ENCODE measurements around the gene ARMC3. TPM values are rescaled to one million over a fixed set of nuclear protein-coding genes. Genes with fewer than 3 reads are reported as not detected.
A peak's percentile ranks its signal among the peaks of the same experiment; 100 is the strongest.

The ARMC3 gene
- total RNA-seq, 1 donor from 2014 or later, result 0.18 TPM

GRCh38 chr10:22986771-22987542, 59.1 kb downstream of the ARMC3 start:
- ATAC-seq, result peak; percentile 72
- intact Hi-C loops (cut with DNase I), result loop anchor here (5.0 kb wide), 1 partner anchor 995 kb away; no protein-coding TSS in a partner anchor
- DNase-seq (ENCODE audit: low spot score), result no peak

DNA sequence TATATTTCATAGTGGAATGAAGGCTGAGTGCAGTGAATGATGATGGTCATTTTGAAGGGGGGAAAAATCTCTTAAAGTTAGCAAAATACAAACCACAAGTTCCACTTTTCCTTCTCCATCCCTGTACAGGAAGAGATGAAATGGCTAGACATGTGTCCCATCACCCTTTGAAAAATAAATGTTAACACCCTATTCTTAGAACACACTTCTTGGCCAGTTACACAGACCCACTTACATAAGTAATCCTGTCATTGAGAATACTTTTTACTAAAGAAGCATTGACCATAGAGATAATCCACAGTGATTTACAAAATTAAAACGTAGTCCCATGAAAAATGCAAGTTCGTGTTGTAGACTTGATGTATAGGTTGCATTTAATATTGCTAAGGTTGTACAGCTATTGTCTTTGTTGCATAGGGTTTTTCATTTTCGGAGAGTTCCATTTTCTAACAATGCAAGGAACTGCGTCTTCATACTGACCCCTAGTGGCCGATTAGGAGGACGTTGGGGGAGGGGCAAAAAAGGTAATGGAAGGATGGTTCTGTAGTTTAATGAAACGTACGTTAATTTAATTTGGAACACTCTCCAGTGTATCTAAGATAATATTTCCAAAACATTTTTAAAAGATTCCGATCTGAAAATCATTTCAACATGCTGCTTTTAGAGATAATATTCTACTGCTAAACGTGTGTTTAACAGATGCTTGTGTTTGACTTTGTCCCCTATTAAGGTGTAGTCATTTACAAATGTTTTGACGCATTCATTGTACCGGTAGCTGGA, 60.9 kb downstream of the ARMC3 start:
- ATAC-seq (peak; percentile 84), DNase-seq (ENCODE audit: low spot score) (peak; percentile 74)
- intact Hi-C loops (cut with DNase I), result loop anchor here (5.0 kb wide), 1 partner anchor 996 kb away; no protein-coding TSS in a partner anchor

- no peak for DNase-seq (ENCODE audit: low spot score)
- ATAC-seq, result no peak
- intact Hi-C loops (cut with DNase I), result no loop called here
Measured at GRCh38 chr10:22990443-22990842, 62.6 kb downstream of the ARMC3 start.

DNA sequence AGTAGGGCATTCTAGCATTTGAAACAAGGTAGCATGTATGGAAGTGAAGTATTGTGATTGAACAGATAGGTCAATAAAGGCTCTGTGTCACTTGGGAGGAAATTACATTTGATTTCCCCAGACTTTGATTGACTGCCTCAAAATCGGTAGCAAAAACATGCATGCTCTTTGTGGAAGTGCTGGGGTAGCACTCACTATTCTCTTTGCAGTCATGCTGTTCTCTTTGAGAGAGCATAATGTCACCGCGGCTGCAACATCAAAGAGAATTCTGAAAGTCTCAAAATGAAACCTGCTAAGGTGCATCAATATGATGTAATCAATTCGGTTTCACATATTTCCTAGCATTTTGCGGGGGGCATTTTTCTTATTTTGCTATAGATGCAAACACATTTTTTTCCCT, 64.2 kb downstream of the ARMC3 start:
- intact Hi-C loops (cut with DNase I), result no loop called here
- DNase-seq (ENCODE audit: low spot score), result no peak
- no peak for ATAC-seq

- DNase-seq (ENCODE audit: low spot score) (no peak), ATAC-seq (no peak)
- intact Hi-C loops (cut with DNase I), result no loop called here
Measured at GRCh38 chr10:22992621-22993020, 64.8 kb downstream of the ARMC3 start.

DNA sequence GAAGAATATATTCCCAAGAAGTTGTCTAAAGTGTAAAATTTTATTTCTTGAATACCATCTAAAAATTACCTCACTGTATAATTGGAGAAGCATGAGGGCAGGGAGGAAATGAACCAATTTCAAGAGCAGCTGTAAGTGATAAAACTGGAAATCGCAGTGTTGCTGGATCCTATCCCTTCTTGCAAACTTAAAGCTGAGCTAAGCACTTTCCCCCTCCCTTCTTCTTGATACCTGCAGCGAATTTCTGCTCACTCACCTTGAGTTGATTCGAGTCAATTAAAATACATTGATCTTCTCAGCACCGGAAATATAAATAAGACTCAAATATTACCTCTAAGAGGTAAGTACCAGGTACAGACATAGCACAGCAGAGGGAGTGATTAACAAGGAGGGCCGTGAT, 65.5 kb downstream of the ARMC3 start:
- DNase-seq (ENCODE audit: low spot score), result no peak
- intact Hi-C loops (cut with DNase I), result no loop called here
- ATAC-seq, result no peak

DNA sequence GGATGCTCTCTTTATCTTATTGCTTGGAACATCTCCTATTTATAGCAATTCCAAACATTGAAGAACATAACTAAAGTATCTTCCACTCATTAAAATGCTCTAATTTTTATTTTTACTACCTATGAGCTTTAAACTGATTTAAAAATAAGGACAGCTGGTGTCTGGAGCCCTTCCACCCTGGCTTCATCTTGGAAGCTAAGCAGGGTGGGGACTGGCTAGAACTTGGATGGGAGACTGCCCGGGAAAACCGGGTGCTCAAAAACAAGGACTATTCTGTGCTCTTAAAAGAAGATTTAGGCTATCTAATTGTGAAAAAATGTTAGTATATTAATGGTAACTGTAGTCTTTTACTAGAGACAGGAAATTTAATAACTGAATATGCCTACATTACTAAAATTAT, 69.2 kb downstream of the ARMC3 start:
- no peak for ATAC-seq
- intact Hi-C loops (cut with DNase I), result no loop called here
- no peak for DNase-seq (ENCODE audit: low spot score)

GRCh38 chr10:22998091-22998490, 70.2 kb downstream of the ARMC3 start:
- DNase-seq (ENCODE audit: low spot score) (no peak), ATAC-seq (no peak)
- intact Hi-C loops (cut with DNase I), result no loop called here

GRCh38 chr10:22999942-23000341, 72.1 kb downstream of the ARMC3 start:
- ATAC-seq (no peak), DNase-seq (ENCODE audit: low spot score) (no peak)
- intact Hi-C loops (cut with DNase I), result no loop called here

GRCh38 chr10:23001901-23002516, 74.2 kb downstream of the ARMC3 start:
- intact Hi-C loops (cut with DNase I), result loop anchor here (1.0 kb wide), 1 partner anchor 29 kb away; no protein-coding TSS in a partner anchor
- ATAC-seq (no peak), DNase-seq (ENCODE audit: low spot score) (no peak)

DNA sequence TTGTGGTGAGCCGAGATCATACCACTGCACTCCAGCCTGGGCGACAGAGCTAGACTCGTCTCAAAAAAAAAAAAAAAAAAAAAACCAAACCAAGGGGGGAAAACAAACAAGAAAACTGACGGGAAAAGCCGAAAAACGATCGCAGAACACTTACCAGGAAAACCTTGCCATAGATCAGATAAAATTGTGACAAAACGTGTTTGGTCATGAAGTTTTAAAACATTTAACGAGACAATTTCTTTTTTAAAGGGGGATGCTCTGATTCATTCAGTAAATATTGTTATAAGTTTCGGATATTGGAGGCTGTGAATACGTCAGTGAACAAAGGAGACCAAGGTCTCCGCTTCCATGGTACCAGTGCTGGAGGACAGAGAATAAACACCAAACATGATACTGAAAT, 77.3 kb downstream of the ARMC3 start:
- DNase-seq (ENCODE audit: low spot score), result no peak
- ATAC-seq, result no peak
- intact Hi-C loops (cut with DNase I), result no loop called here

DNA sequence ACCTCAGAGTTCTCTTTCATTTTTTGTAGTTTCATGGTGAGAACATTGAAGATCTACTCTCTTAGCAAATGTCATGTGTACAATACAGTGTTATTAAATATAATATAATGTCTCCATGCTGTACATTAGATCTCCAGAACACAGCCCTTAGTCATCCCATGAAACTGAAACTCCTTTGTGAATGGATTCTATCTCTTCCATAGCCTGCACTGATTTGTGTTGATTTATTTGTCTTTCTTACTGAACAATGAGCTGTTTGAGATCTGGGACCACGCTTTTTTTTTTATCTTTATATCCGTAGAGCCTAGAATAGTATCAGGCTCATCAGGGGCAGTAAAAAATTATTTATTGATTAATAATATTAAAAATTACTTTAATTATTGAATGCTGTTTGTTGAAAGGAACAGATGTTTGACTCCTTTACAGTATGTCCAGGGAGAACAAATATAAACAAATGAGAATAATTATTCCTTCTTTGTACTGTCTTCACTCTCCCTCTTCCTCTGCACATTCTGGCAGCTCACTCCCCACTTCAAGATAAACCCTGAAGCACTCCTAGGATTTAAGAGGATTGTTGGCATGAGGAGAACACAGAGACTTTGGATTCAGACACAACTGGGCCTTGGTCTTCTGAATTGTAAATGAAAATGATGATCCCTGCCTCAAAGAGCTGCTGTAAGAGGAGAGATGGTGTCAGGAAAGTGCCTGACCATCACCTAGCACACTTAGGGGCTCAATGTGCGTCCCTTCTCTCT, 85.9 kb downstream of the ARMC3 start:
- no peak for ATAC-seq
- intact Hi-C loops (cut with DNase I), result no loop called here

DNA sequence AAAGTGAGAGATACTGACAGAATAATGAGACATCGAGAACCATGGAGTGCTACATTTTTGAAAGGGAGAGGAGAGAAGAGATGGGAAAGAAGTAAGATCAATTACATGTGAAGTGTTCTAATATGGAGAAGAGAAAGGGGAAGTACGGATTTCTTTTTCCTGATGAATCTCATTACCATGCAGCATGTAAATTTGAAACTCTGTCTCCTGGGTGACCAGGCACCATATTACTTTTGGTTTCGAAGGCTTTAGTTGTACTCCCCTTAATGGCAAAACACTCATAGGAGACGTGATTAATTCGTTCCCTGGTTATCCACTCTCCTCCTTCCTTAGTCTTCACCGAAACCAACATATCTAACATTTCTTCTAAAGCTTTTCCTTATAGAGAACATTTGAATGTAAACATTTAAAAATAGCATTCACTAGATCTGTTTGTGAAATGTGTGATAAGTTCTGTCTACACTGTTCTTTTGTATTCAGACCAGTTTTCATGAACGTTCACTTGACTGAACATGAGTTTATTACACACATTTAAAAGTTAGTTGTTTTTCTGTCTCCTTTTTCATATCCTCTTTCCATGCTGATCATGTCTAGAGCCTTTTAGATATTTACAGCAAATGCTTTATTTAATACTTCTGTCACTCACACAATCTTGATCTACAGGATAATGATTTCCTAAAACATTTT, 87.3 kb downstream of the ARMC3 start:
- no peak for ATAC-seq
- DNase-seq (ENCODE audit: low spot score), result no peak
- intact Hi-C loops (cut with DNase I), result no loop called here

More for the DNA sequence above, 85.9 kb downstream of the ARMC3 start:
- no peak for DNase-seq (ENCODE audit: low spot score)

- ATAC-seq, result no peak
- intact Hi-C loops (cut with DNase I), result no loop called here
- DNase-seq (ENCODE audit: low spot score), result no peak
Measured at GRCh38 chr10:23016636-23017035, 88.8 kb downstream of the ARMC3 start.

GRCh38 chr10:23019633-23020032, 91.8 kb downstream of the ARMC3 start:
- ATAC-seq (no peak), DNase-seq (ENCODE audit: low spot score) (no peak)
- intact Hi-C loops (cut with DNase I), result no loop called here

DNA sequence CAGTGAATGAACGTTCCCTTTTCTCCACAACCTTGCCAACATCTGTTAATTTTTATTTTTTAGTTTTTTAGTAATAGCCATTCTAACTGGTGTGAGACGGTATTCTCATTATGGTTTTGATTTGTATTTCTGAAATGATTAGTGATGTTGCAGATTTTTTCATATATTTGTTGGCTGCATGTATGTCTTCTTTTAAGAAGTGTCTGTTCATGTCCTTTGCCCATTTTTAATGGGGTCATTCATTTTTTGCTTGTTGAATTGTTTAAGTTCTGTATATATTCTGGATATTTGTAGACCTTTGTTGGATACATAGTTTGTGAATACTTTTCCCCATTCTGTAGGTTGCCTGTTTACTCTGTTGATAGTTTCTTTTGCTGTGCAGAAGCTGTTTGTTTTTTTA, 93.6 kb downstream of the ARMC3 start:
- ATAC-seq (no peak), DNase-seq (ENCODE audit: low spot score) (no peak)
- intact Hi-C loops (cut with DNase I), result no loop called here

DNA sequence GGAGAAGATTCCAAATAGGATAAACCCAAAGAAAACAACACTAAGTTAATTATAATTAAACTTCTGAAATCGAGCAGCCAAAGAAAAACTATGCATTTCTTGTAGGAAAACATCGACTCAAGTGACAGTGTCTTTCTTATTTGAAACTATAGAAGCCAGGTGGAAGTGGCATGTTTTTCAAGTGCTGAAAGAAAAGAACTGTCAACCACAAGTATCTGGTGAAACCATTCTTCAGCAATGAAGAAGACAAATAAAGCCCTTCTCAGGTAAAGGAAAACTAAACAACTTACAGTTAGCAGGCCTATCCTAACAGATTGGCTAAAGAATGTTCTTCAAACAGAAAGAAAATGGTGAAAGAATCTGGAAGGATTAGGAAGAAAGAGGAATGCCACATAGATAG, 96.1 kb downstream of the ARMC3 start:
- intact Hi-C loops (cut with DNase I), result no loop called here
- DNase-seq (ENCODE audit: low spot score), result no peak
- no peak for ATAC-seq

GRCh38 chr10:23031318-23031717, 103.5 kb downstream of the ARMC3 start:
- intact Hi-C loops (cut with DNase I), result loop anchor here (1.0 kb wide), 1 partner anchor 29 kb away; no protein-coding TSS in a partner anchor
- ATAC-seq, result no peak

GRCh38 chr10:23034790-23035189, 106.9 kb downstream of the ARMC3 start:
- intact Hi-C loops (cut with DNase I), result no loop called here
- ATAC-seq (no peak), DNase-seq (ENCODE audit: low spot score) (no peak)

More at GRCh38 chr10:23031318-23031717, 103.5 kb downstream of the ARMC3 start:
- no peak for DNase-seq (ENCODE audit: low spot score)

Measured in sciatic nerve (tissue), 2 donors.